ENCODE data around the gene RGS17.

DNA sequence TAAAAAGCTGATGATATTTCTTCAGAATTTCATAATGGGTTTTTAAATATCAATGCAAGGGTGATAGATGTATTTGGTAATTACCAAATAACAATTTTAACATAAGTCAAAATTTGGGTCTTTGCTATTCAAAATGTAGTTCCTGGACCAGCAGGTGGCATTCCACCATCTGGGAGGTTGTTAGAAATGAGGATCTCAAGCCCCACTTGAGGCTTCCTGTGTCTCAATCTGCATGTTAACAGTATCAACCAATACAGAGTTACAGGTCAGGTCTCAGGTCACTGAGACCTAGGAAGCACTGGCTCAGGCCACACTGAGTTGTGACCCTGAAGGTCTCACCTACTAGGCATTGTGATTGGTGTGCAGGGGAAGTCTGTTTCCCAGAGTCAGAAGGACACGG, 71.3 kb downstream of the RGS17 start:
- TF ChIP-seq, protein P1, sequence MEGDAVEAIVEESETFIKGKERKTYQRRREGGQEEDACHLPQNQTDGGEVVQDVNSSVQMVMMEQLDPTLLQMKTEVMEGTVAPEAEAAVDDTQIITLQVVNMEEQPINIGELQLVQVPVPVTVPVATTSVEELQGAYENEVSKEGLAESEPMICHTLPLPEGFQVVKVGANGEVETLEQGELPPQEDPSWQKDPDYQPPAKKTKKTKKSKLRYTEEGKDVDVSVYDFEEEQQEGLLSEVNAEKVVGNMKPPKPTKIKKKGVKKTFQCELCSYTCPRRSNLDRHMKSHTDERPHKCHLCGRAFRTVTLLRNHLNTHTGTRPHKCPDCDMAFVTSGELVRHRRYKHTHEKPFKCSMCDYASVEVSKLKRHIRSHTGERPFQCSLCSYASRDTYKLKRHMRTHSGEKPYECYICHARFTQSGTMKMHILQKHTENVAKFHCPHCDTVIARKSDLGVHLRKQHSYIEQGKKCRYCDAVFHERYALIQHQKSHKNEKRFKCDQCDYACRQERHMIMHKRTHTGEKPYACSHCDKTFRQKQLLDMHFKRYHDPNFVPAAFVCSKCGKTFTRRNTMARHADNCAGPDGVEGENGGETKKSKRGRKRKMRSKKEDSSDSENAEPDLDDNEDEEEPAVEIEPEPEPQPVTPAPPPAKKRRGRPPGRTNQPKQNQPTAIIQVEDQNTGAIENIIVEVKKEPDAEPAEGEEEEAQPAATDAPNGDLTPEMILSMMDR (conservative IDR thresholded peaks at IDR 0.05): no peak
- no peak for TF ChIP-seq EZH2 (IDR thresholded peaks at IDR 0.05; ENCODE audit: low read depth)
